ENCODE results near the gene OPHN1. TPM values are rescaled to one million over a fixed set of nuclear protein-coding genes. Genes with fewer than 3 reads are reported as not detected.

OPHN1 gene
- total RNA-seq, 4 donors from 2014 or later: 6.9 to 14.0 (median 10.2) TPM

DNA sequence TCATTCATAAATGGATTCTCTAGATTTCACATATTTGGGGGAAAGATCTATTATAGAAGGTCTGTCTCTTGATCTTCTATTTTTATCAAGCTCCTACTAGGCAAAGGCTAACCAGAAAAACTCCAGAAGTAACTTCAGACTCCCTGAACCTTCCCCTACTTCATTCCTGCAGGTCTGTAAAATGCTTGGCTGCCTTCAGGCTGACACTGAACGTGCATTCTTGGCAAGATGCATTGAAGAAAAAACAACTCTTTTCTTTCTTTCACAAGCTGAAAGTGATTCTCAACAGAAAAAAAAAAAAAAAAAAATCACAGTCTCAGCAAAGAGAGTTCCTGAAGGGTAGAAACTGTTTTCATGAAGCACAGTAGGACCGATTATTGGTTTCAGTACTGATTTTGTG, 12.7 kb downstream of the OPHN1 start:
- peaks cover 0 to 11% (median 0%) of the 10 kb centered on the region in 3 donors for H3K4me1 ChIP-seq
- peak overlapping the region in 1 of 4 donors; percentile 17 for H3K27ac ChIP-seq
- no peaks in the 10 kb centered on the region for H3K36me3 ChIP-seq
- ATAC-seq: no peak
- H3K27me3 ChIP-seq: no peaks in the 10 kb centered on the region
- WGBS, 2 donors (ENCODE audit: low coverage in 1 of 2): 40 to 100% methylated on average over 1 to 2 of the region's 2 CpGs
- no peaks in the 10 kb centered on the region for H3K9me3 ChIP-seq
- no peak for TF ChIP-seq POLR2AphosphoS5 (IDR thresholded peaks at IDR 0.05)
- TF ChIP-seq EP300 (IDR thresholded peaks at IDR 0.05): no peak
- TF ChIP-seq, protein P1, sequence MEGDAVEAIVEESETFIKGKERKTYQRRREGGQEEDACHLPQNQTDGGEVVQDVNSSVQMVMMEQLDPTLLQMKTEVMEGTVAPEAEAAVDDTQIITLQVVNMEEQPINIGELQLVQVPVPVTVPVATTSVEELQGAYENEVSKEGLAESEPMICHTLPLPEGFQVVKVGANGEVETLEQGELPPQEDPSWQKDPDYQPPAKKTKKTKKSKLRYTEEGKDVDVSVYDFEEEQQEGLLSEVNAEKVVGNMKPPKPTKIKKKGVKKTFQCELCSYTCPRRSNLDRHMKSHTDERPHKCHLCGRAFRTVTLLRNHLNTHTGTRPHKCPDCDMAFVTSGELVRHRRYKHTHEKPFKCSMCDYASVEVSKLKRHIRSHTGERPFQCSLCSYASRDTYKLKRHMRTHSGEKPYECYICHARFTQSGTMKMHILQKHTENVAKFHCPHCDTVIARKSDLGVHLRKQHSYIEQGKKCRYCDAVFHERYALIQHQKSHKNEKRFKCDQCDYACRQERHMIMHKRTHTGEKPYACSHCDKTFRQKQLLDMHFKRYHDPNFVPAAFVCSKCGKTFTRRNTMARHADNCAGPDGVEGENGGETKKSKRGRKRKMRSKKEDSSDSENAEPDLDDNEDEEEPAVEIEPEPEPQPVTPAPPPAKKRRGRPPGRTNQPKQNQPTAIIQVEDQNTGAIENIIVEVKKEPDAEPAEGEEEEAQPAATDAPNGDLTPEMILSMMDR (IDR thresholded peaks at IDR 0.05): no peak
- TF ChIP-seq POLR2A (IDR thresholded peaks at IDR 0.05): no peak
- no peak overlapping the region for H3K4me3 ChIP-seq

DNA sequence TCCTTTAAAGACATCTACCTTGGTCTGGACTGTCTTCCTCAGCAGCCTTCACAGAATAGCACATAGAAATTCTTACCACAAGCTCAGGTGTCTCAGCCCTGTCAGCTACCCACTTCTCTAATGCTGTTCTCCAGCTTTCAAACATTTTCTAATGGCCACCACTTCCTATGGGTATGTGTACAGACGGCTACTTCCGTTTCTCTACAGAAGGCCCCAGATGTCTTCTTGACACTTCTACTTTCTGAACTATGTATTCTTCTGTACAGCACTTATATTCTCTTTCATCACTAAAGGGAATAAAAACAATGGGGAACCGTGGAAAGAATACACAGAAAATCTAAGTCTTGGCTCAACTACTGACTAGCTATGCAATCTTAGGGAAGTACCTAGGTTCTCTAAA, 13.3 kb downstream of the OPHN1 start:
- H3K27ac ChIP-seq: peak overlapping the region in 1 of 4 donors; percentile 17
- TF ChIP-seq POLR2AphosphoS5 (IDR thresholded peaks at IDR 0.05): no peak
- no peak for TF ChIP-seq POLR2A (IDR thresholded peaks at IDR 0.05)
- TF ChIP-seq, protein P1 (IDR thresholded peaks at IDR 0.05): no peak
- TF ChIP-seq EP300 (IDR thresholded peaks at IDR 0.05): no peak
- WGBS, 2 donors (ENCODE audit: low coverage in 1 of 2): 17 to 30% methylated on average over 2 to 3 of the region's 3 CpGs
- H3K36me3 ChIP-seq: no peaks in the 10 kb centered on the region
- ATAC-seq: no peak
- no peaks in the 10 kb centered on the region for H3K9me3 ChIP-seq
- H3K4me3 ChIP-seq: no peak overlapping the region
- peaks cover 0 to 11% (median 0%) of the 10 kb centered on the region in 3 donors for H3K4me1 ChIP-seq
- no peaks in the 10 kb centered on the region for H3K27me3 ChIP-seq

DNA sequence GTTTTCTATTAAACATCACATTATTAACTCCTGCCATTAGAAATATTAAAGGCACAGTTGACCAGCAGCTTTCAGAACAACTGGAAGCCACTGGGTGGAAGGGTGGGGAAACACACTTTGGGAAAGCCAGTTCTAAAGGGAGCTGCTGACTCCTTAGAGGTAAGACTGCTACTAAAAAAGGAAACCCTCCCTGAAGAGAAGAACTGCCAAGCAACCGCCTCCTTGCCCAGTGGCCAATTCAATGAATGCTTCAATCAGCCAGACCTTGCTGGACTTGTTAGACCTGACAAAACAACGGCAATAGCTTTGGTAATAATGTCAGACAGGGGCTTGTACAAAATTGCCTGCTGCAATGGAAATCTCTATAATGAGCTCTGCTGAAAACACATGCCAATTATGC, 15.6 kb downstream of the OPHN1 start:
- Histone ChIP-seq H3K9me3 (no peaks in the 10 kb centered on the region), H3K4me1 (peaks cover 0 to 11% (median 0%) of the 10 kb centered on the region in 3 donors), H3K4me3 (no peak overlapping the region), H3K27ac (no peak overlapping the region), H3K27me3 (no peaks in the 10 kb centered on the region), H3K36me3 (no peaks in the 10 kb centered on the region)
- 40% methylated on average over 1 of the region's 2 CpGs; no CpG with 5 or more reads in 1 of the 2 donors for WGBS, 2 donors (ENCODE audit: low coverage in 1 of 2)
- TF ChIP-seq EP300 (IDR thresholded peaks at IDR 0.05): no peak
- TF ChIP-seq POLR2AphosphoS5 (IDR thresholded peaks at IDR 0.05): no peak
- TF ChIP-seq, protein P1 (IDR thresholded peaks at IDR 0.05): no peak
- no peak for TF ChIP-seq POLR2A (IDR thresholded peaks at IDR 0.05)
- no peak for ATAC-seq

DNA sequence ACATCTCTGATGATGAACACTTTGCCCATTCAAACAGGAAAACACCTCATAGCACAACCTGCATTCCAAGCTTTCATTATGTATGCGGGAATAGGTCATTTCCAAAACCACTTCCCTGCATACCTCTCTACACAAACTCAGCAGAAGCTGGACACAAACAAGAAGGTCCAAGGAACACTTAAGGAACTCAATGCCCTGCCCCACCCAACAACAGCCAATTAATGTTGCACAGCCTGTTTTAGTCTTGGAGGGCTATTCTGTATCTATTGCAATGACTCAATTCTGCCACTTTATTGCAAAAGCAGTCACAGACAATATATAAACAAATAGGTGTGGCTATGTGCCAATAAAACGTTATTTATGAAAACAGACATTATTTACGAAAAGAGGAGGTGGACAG, 16.7 kb downstream of the OPHN1 start:
- WGBS, 2 donors (ENCODE audit: low coverage in 1 of 2): 35 to 54% methylated on average over 2 to 3 of the region's 3 CpGs
- TF ChIP-seq, protein P1 (IDR thresholded peaks at IDR 0.05): no peak
- no peak for TF ChIP-seq EP300 (IDR thresholded peaks at IDR 0.05)
- TF ChIP-seq POLR2A (IDR thresholded peaks at IDR 0.05): no peak
- TF ChIP-seq POLR2AphosphoS5 (IDR thresholded peaks at IDR 0.05): no peak
- no peak for ATAC-seq
- Histone ChIP-seq H3K9me3 (no peaks in the 10 kb centered on the region), H3K4me3 (no peak overlapping the region), H3K27me3 (no peaks in the 10 kb centered on the region), H3K36me3 (no peaks in the 10 kb centered on the region), H3K4me1 (peaks cover 0 to 11% (median 0%) of the 10 kb centered on the region in 3 donors), H3K27ac (no peak overlapping the region)

DNA sequence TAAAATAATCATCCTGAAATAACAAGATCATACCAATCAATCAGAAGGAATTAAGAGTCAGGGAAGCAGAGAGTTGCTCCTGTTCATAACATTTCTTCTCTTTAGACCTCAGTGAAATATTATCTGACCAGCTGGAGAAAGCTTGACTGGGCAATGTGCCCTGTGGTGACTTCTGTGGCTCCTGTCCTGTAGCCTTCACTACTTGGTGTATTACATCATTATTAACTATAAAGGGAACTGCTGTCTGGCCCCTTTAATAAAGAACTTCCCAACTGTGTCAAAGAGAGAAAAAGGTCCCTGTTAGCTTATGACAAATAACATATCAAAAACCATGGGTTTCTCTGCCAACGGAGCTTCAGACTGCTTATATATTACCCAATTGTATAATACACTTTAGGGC, 18.0 kb downstream of the OPHN1 start:
- Histone ChIP-seq H3K36me3 (no peaks in the 10 kb centered on the region), H3K27me3 (no peaks in the 10 kb centered on the region), H3K9me3 (no peaks in the 10 kb centered on the region), H3K4me1 (peaks cover 0 to 1% (median 0%) of the 10 kb centered on the region in 3 donors), H3K4me3 (no peak overlapping the region), H3K27ac (no peak overlapping the region)
- 29 to 38% methylated on average over 1 of the region's 1 CpG for WGBS, 2 donors (ENCODE audit: low coverage in 1 of 2)
- no peak for ATAC-seq
- TF ChIP-seq, protein P1 (IDR thresholded peaks at IDR 0.05): no peak
- TF ChIP-seq EP300 (IDR thresholded peaks at IDR 0.05) (no peak), POLR2AphosphoS5 (IDR thresholded peaks at IDR 0.05) (no peak), POLR2A (IDR thresholded peaks at IDR 0.05) (no peak)

Data from gastroesophageal sphincter (tissue), 4 donors.